ENCODE data around the gene NXPE4.
"Not testable (repeated sequence)": the region's sequence is repeated elsewhere in the genome, so short reads cannot be mapped to it uniquely, and the experiment has no call there.

Gene NXPE4

DNA sequence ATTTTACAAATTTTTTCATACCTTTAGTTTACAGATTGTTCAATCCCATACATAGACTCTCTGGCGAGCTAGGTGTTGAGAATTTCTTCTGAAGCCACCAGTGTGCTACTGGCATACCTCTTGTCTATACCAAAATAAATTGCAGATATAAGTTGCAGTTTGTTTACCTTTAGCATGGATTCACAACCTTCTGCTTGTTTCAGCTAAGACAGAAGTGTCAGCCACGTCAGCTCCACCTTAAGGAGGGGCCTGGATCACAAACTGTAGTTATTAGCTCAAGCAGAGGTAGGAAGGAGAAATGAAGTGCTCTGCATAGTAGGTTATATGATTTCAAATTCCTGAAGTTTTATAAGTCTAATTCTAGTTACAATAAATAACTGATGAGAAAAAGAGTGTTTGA lies at the start of gene NXPE4:
Gene NXPE4 (minus strand): TSS at position 216 of the 400 bp plus-strand sequence. CDS start 1,027 bp downstream, outside the sequence.
- FAIRE-seq, result no peak

DNA sequence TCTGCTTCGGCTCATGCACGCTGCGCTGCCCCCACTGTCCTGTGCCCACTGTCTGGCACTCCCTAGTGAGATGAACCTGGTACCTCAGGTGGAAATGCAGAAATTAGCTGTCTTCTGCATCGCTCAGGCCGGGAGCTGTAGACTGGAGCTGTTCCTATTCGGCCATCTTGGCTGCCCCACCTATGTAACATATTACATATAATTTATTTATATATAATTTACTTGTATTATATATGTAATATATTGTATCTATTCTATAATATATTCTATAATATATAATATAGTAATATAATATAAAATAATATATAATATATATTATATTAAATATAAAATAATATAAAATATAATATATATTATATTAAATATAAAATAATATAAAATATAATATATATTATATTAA lies 43.9 kb upstream of the NXPE4 start:
- FAIRE-seq, result not testable (repeated sequence)

DNA sequence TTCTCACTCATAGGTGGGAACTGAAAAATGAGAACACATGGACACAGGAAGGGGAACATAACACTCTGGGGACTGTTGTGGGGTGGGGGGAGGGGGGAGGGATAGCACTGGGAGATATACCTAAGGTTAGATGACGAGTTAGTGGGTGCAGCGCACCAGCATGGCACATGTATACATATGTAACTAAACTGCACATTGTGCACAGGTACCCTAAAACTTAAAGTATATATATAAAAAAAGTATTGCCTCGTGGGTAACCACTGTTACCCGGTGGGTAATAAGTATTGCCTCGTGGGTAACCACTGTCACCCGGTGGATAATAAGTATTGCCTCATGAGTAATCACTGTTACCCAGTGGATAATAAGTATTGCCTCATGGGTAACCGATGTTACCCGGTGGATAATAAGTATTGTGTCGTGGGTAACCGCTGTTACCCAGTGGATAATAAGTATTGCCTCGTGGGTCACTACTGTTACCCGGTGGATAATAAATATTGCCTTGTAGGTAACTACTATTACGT lies 35.9 kb upstream of the NXPE4 start:
- not testable (repeated sequence) for FAIRE-seq

DNA sequence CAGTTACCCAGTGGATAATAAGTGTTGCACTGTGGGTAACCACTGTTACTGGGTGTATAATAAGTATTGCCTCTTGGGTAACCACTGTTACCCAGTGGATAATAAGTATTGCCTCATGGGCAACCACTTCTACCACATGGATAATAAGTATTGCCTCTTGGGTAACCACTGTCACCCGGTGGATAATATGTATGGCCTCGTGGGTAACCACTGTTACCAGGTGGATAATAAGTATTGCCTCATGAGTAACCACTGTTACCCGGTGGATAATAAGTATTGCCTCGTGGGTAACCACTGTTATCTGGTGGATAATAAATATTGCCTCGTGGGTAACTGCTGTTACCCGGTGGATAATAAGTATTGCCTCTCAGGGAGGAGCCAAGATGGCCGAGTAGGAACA lies 29.7 kb upstream of the NXPE4 start:
- FAIRE-seq, result no peak

DNA sequence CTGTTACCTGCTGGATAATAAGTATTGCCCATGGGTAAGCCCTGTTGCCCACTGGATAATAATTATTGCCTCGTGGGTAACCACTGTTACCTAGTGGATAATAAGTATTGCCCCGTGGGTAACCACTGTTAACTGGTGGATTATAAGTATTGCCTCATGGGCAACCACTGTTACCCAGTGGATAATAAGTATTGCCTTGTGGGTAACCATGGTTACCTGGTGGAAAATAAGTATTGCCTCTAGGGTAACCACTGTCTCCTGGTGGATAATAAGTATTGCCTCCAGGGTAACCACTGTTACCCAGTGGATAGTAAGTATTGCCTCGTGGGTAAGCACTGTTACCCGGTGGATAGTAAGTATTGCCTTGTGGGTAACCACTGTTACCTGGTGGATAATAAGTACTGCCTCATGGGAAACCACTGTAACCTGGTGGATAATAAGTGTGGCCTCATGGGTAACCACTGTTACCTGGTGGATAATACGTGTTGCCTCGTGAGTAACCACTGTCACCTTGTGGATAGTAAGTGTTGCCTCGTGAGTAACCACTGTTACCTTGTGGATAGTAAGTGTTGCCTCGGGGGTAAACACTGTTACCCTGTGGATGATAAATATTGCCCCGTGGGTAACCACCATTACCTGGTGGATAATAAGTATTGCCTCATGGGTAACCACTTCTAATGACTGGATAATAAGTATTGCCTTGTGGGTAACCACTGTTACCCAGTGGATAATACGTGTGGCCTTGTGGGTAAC lies 29.0 kb upstream of the NXPE4 start:
- FAIRE-seq, result no peak

DNA sequence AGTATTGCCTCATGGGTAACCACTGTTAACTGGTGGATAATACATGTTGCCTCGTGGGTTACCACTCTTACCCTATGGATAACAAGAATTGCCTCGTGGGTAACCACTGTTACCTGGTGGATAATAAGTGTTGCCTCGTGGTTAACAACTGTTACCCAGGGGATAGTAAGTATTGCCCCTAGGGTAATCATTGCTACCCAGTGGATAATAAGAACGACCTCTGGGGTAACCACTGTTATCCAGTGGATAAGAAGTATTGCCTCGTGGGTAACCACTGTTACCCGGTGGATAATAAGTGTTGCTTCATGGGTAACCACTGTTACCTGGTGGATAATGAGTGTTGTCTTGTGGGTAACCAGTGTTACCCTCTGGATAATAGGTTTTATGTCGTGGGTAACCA lies 28.1 kb upstream of the NXPE4 start:
- FAIRE-seq, result no peak

DNA sequence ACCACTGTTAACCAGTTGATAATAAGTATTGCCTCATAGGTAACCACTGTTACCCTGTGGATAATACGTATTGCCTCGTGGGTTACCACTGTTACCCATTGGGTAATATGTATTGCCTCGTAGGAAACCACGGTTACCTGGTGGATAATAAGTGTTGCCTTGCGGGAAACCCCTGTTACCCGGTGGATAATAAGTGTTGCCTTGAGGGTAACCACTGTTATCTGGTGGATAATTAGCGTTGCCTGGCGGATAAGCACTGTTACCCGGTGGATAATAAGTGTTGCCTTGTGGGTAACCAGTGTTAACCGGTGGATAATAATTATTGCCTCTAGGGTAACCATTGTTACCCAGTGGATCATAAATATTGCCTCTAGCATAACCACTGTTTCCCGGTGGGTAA lies 27.3 kb upstream of the NXPE4 start:
- FAIRE-seq, result no peak

DNA sequence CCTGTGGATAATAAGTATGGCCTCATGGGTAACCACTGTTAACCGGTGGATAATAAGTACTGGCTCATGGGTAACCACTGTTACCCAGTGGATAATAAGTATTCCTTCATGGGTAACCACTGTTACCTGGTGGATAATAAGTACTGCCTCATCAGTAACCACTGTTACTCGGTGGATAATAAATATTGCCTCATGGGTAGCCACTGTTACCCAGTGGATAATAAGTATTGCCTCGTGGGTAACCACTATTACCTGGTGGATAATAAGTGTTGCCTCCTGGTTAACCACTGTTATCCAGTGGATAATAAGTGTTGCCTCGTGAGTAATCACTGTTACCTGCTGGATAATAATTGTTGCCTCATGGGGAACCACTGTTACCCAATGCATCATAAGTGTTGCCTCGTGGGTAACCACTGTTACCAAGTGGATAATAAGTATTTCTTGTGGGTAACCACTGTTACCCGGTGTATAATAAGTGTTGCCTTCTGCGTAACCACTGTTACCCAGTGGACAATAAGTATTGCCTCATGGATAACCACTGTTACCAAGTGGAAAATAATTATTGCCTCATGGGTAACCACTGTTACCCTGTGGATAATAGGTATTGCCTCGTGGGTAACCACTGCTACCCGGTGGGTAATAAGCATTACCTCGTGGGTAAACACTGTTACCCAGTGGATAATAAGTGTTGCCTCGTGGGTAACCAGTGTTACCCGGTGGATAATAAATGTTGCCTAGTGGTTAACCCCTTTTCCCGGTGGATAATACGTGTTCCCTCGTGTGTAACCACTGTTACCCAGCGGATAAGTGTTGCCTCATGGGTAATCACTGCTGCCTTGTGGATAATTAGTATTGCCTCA lies 26.6 kb upstream of the NXPE4 start:
- FAIRE-seq, result no peak

DNA sequence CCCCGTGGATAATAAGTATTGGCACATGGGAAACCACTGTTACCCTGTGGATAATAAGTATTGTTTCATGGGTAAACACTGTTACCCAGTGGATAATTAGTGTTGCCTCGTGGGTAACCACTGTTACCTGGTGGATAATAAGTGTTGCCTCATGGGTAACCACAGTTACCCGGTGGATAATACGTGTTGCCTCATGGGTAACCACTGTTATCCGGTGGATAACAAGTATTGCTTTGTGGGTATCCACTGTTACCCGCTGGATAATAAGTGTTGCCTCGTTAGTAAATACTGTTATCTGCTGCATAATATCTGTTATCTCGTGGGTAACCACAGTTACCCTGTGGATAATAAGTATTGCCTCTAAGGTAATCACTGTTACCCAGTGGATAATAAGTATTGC lies 25.5 kb upstream of the NXPE4 start:
- no peak for FAIRE-seq

DNA sequence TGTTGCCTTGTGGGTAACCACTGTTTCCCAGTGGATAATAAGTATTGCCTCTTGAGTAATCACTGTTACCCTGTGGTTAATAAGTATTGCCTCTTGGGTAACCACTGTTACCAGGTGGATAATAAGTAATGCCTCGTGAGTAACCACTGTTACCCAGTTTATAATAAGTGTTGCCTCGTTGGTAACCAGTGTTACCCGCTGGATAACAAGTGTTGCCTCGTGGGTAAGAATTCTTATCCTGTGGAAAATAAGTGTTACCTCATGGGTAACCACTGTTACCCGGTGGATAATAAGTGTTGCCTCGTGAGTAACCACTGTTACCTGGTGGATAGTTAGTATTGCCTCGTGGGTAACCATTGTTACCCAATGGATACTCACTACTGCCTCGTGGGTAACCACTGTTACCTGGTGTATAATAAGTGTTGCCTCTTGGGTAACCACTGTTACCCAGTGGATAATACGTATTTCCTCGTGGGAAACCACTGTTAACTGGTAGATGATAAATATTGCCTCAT lies 24.1 kb upstream of the NXPE4 start:
- no peak for FAIRE-seq

DNA sequence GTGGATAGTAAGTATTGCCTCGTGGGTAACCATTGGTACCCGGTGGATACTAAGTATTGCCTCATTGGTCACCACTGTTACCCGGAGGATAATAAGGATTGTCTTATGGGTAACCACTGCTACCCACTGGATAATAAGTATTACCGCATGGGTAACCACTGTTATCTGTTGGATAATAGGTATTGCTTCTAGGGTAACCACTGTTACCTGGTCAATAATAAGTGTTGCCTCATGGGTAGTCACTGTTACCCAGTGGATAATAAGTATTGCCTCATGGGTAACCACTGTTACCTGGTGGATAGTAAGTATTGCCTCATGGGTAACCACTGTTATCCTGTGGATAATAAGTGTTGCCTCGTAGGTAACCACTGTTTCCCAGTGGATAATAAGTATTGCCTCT lies 22.6 kb upstream of the NXPE4 start:
- FAIRE-seq, result no peak

DNA sequence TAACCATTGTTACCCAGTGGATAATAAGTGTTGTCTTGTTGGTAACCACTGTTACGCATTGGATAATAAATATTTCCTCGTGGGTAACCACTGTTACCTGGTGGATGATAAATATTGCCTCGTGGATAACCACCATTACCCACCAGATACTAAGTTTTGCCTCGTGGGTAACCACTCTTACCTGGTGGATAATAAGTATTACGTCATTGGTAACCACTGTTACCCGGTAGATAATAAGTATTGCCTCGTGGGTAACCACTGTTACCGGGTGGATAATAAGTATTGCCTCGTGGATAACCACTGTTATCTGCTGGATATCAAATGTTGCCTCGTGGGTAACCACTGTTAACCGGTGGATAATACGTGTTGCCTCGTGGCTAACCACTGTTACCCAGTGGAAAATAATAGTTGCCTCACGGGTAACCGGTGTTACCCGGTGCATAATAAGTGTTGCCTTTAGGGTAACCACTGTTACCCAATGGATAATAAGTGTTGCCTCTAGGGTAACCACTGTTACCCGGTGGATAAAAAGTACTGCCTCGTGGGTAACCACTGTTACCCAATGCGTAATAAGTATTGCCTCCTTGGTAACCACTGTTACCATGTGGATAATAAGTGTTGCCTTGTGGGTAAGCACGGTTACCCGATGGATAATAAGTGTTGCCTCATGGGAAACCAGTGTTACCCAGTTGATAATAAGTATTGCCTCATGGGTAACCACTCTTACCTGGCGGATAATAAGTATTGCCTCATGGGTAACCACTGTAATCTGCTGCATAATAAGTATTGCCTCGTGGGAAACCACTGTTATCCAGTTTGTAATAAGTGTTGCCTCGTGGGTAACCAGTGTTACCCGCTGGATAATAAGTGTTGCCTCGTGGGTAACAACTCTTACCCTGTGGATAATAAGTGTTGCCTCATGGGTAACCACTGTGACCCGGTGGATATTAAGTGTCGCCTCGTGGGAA lies 21.9 kb upstream of the NXPE4 start:
- no peak for FAIRE-seq

DNA sequence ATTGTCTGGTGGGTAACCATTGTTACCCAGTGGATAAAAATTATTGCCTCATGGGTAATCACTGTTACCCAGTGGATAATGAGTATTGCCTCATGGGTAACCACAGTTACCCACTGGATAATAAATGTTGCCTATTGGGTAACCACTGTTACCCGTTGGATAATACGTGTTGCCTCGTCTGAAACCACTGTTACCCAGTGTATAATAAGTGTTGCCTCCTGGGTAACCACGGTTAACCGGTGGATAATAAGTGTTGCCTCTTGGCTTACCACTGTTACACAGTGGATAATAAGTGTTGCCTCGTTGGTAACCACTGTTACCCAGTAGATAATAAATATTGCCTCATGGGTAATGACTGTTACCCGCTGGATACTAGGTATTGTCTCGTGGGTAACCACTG lies 20.9 kb upstream of the NXPE4 start:
- FAIRE-seq, result no peak

DNA sequence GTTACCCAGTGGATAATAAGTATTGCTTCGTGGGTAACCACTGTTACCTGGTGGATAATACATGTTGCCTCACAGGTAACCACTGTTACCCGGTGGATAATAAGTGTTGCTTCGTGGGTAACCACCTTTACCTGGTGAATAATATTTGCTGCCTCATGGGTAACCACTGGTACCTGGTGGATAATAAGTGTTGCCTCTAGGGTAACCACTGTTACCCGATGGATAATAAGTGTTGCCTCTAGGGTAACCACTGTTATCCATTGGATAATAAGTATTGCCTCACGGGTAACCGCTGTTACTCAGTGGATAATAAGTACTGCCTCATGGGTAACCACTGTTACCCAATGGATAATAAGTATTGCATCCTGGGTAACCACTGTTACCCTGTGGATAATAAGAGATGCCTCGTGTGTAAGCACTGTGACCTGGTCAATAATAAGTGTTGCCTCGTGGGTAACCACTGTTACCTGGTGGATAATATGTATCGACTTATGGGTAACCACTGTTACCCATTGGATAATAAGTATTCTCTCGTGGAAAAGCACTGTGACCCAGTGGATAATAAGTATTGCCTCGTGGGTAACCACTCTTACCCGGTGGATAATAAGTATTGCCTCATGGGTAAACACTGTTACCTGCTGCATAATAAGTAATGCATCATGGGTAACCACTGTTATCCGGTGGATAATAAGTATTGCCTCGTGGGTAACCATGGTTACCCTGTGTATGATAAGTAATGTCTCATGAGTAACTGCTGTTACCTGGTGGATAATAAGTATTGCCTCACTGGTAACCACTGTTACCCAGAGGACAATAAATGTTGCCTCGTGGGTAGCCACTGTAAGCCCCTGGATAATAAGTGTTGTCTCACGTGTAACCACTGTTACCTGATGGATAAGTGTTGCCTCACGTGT lies 20.1 kb upstream of the NXPE4 start:
- no peak for FAIRE-seq

DNA sequence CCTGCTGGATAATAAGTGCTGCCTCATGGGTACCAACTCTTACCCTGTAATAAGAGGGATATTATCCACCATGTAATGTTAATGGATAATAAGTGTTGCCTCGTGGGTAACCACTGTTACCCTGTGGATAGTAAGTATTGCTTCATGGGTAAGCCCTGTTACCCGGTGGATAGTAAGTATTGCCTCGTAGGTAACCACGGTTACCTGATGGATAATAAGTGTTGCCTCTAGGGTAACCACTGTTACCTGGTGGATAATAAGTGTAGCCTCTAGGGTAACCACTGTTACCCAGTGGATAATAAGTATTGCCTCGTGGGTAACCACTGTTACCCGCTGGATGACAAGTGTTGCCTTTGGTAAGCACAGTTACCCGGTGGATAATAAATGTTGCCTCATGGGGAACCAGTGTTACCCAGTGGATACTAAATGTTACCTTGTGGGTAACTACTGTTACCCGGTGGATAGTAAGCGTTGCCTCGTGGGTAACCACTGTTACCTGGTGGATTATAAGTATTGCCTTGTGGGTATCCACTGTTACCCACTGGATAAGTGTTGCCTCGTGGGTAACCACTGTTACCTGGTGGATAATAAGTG lies 18.6 kb upstream of the NXPE4 start:
- FAIRE-seq, result no peak

DNA sequence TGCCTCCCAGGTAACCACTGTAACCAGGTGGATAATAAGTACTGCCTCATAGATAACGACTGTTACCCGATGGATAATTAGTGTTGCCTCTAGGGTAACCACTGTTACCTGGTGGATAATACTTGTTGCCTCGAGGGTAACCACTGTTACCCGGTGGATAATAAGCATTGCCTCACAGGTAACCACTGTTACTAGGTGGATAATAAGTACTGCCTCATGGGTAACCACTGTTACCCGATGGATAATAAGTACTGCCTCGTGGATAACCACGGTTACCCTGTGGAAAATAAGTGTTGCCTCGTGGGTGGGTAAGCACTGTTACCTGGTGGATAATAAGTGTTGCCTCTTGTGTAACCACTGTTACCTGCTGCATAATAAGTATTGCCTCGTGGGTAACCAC lies 17.5 kb upstream of the NXPE4 start:
- FAIRE-seq, result not testable (repeated sequence)

DNA sequence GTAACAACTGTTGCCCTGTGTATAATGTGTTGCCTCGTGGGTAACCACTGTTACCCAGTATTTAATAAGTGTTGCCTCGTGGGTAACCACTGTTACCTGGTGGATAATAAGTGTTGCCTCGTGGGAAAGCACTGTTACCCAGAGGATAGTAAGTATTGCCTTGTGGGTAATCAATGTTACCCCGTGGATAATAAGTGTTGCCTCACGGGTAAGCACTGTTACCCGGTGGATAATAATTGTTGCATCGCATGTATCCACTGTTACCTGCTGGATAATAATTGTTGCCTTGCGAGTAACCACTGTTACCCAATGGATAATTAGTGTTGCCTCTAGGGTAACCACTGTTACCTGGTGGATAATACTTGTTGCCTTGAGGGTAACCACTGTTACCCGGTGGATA lies 17.1 kb upstream of the NXPE4 start:
- FAIRE-seq, result no peak

DNA sequence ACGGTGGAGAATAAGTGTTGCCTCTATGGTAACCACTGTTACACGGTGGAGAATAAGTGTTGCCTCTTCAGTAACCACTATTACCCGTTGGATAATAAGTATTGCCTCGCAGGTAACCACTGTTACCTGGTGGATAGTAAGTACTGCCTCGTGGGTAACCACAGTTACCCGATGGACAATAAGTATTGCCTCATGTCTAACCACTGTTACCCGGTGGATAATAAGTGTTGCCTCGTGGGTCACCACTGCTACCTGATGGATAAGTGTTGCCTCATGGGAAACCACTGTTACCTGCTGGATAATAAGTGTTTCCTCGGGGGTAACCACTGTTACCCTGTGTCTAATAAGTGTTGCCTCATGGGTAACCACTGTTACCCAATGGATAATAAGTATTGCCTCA lies 16.6 kb upstream of the NXPE4 start:
- FAIRE-seq, result not testable (repeated sequence)

DNA sequence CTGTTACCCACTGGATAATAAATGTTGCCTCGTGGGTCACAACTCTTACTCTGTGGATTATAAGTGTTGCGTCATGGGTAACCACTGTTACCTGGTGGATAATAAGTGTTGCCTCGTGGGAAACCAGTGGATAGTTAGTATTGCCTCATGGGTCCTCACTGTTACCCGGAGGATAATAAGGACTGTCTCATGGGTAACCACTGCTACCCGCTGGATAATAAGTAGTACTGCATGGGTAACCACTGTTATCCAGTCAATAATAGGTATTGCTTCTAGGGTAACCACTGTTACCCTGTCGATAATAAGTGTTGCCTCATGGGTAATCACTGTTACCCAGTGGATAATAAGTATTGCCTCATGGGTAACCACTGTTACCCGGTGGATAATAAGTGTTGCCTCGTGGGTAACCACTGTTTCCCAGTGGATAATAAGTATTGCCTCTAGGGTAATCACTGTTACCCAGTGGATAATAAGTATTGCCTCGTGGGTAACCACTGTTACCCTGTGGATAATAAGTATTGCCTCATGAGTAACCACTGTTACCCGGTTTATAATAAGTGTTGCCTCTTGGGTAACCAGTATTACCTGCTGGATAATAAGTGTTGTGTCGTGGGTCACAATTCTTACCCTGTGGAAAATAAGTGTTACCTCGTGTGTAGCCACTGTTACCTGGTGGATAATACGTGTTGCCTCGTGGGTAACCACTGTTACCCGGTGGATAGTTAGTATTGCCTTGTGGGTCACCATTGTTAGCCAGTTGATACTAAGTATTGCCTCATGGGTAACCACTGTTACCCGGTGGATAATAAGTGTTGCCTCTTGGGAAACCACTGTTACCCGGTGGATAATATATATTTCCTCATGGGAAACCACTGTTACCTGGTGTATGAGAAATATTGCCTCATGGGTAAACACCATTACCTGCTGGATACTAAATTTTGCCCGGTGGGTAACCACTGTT lies 15.7 kb upstream of the NXPE4 start:
- FAIRE-seq, result no peak

DNA sequence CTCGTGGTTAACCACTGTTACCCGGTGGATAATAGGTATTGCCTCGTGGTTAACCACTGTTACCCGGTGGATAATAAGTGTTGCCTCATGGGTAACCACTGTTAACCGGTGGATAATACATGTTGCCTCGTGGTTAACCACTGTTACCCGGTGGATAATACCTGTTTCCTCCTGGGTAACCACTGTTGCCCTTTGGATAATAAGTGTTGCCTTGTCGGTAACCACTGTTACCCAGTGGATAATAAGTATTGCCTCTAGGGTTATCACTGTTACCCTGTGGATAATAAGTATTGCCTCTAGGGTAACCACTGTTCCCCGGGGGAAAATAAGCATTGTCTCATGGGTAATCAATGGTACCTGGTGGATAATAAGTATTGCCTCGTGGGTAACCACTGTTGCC lies 15.0 kb upstream of the NXPE4 start:
- no peak for FAIRE-seq
